HCT116 (cell line): ENCODE data around the gene SYTL3. TPM values are rescaled to one million over a fixed set of nuclear protein-coding genes. Genes with fewer than 3 reads are reported as not detected.
"Not testable (repeated sequence)": the region's sequence is repeated elsewhere in the genome, so short reads cannot be mapped to it uniquely, and the experiment has no call there.

Source experiments
- ATAC-seq: fragments of 200-7000 bp; cut with Tn5 transposase; 2 replicates; pipeline ENCODE4 v1.9.1; 2020; ENCODE audit warnings: mild to moderate bottlenecking, moderate library complexity
- BruUV-seq: library from RNA; stranded (reverse); fragments of 400-500 nt; replicated peaks from 2 replicates; lab custom pipeline; 2021; lab: Mats Ljungman, UMichigan
- CTCF ChIA-PET: fragments of 300-600 bp; sonication (Branson Sonifier 250); formaldehyde crosslinking; loops from one replicate; lab custom pipeline; 2021; ENCODE audit warnings: antibody characterized with exemption; lab: Charles Lee
- POLR2A ChIA-PET: fragments of 300-600, 350-600 bp; sonication (Branson Sonifier 250); formaldehyde crosslinking; loops from one replicate; lab custom pipeline; 2021; ENCODE audit warnings: antibody characterized with exemption; lab: Charles Lee
- RAD21 ChIA-PET, 2 experiments: fragments of 300-600 bp; sonication (Branson Sonifier 250); formaldehyde crosslinking; loops; one replicate each; lab custom pipeline; 2023; ENCODE audit warnings: low total read pairs in 2 of 2; ENCODE audit not compliant: uncharacterized antibody in 2 of 2, unreplicated experiment in 2 of 2, low non-redundant PET in 1 of 2; lab: Charles Lee
- DNase-seq: peaks from one replicate; pipeline ENCODE4 v3.0.0-alpha.2; 2010; ENCODE audit warnings: low read depth, low spot score
- H2AFZ ChIP-seq: fragments of 200-600 bp; shearing (Covaris generic), sonication (generic); 2 replicates; pipeline ENCODE4 v1.6.1; 2017; ENCODE audit warnings: low read depth, mixed run types, mixed read lengths, antibody characterized with exemption, low read length; ENCODE audit not compliant: poor library complexity, severe bottlenecking
- H3K27ac ChIP-seq: 2 replicates; pipeline ENCODE4 v1.5.1; 2012; ENCODE audit warnings: low read depth, low read length
- H3K27me3 ChIP-seq: fragments of 200-600 bp; sonication (generic); 2 replicates; pipeline ENCODE4 v1.6.1; 2016; ENCODE audit warnings: mixed run types, low read length, mixed read lengths; ENCODE audit not compliant: insufficient read depth
- H3K36me3 ChIP-seq, 2 experiments: fragments of 200-500 bp in 1 of 2; fragments of 200-600 bp in 1 of 2; sonication (Bioruptor generic) in 1 of 2; sonication (generic) in 1 of 2; 2 replicates each; pipeline versions ENCODE4 v1.5.1 to v1.6.1; 2014 to 2016; ENCODE audit warnings: low read length in 2 of 2, inconsistent platforms in 1 of 2, mixed read lengths in 1 of 2, mixed run types in 1 of 2; ENCODE audit not compliant: insufficient read depth in 2 of 2, control insufficient read depth in 1 of 2
- H3K4me1 ChIP-seq, 2 experiments: fragments of 200-600 bp in 1 of 2; sonication (generic) in 1 of 2; 2 replicates each; pipeline versions ENCODE4 v1.5.1 to v1.6.1; 2012 to 2017; ENCODE audit warnings: low read length in 2 of 2, inconsistent platforms in 1 of 2, mild to moderate bottlenecking in 1 of 2, mixed read lengths in 1 of 2, mixed run types in 1 of 2, moderate library complexity in 1 of 2; ENCODE audit not compliant: insufficient read depth in 2 of 2, control insufficient read depth in 1 of 2
- H3K4me2 ChIP-seq: fragments of 200-600 bp; sonication (generic); 2 replicates; pipeline ENCODE4 v1.6.1; 2017; ENCODE audit warnings: mixed run types, low read length, mixed read lengths
- H3K4me3 ChIP-seq, 2 experiments: fragments of 200-600 bp in 1 of 2; sonication (generic) in 1 of 2; replicated peaks in 1 of 2; 2 replicates each; pipeline ENCODE4 v1.5.1; 2011 to 2016; ENCODE audit warnings: low read length in 2 of 2, control low read depth in 1 of 2, low read depth in 1 of 2, mild to moderate bottlenecking in 1 of 2, mixed read lengths in 1 of 2, mixed run types in 1 of 2
- H3K79me2 ChIP-seq: fragments of 200-600 bp; sonication (generic); 2 replicates; pipeline ENCODE4 v1.6.1; 2017; ENCODE audit warnings: mild to moderate bottlenecking, mixed run types, low read length, moderate library complexity, mixed read lengths; ENCODE audit not compliant: insufficient read depth
- H3K9ac ChIP-seq: fragments of 200-600 bp; sonication (generic); 2 replicates; pipeline ENCODE4 v1.6.1; 2016; ENCODE audit warnings: low read length, mixed read lengths
- H3K9me2 ChIP-seq: fragments of 200-600 bp; sonication (generic), shearing (Covaris generic); 2 replicates; pipeline ENCODE4 v1.6.1; 2017; ENCODE audit warnings: mixed run types, mild to moderate bottlenecking, moderate library complexity; ENCODE audit not compliant: insufficient read depth
- H3K9me3 ChIP-seq, 2 experiments: fragments of 200-500 bp in 1 of 2; fragments of 200-600 bp in 1 of 2; sonication (Bioruptor generic) in 1 of 2; sonication (generic) in 1 of 2; 2 replicates each; pipeline ENCODE4 v1.6.1; 2014 to 2017; ENCODE audit warnings: low read length in 2 of 2, mixed read lengths in 2 of 2, inconsistent platforms in 1 of 2, low read depth in 1 of 2, mild to moderate bottlenecking in 1 of 2, mixed run types in 1 of 2, moderate library complexity in 1 of 2; ENCODE audit not compliant: control insufficient read depth in 1 of 2, insufficient read depth in 1 of 2
- H4K20me1 ChIP-seq: fragments of 200-600 bp; sonication (generic), shearing (Covaris generic); 2 replicates; pipeline ENCODE4 v1.6.1; 2017; ENCODE audit warnings: mixed run types, mild to moderate bottlenecking, moderate library complexity; ENCODE audit not compliant: insufficient read depth
- ATF3 ChIP-seq: IDR thresholded peaks from 2 replicates; pipeline ENCODE4 v1.6.1; 2012
- CBX3 ChIP-seq: IDR thresholded peaks from 2 replicates; pipeline ENCODE4 v1.6.1; 2012; ENCODE audit warnings: low read depth
- POLR2AphosphoS5 ChIP-seq: IDR thresholded peaks from 2 replicates; pipeline ENCODE4 v1.6.1; 2011; ENCODE audit warnings: mild to moderate bottlenecking, low read depth, low read length, moderate library complexity
- TCF7L2 ChIP-seq: IDR thresholded peaks from 2 replicates; pipeline ENCODE4 v1.7.0; 2011; ENCODE audit warnings: borderline replicate concordance, inconsistent platforms; ENCODE audit not compliant: insufficient read depth, insufficient read length; ENCODE audit errors: extremely low read depth
- ZBTB33 ChIP-seq: IDR thresholded peaks from 2 replicates; pipeline ENCODE4 v1.6.1; 2011; ENCODE audit warnings: mild to moderate bottlenecking, low read length, moderate library complexity; ENCODE audit not compliant: insufficient replicate concordance; ENCODE audit errors: extremely low read depth
- intact Hi-C: fragments of 100-400 bp; cut with micrococcal nuclease; formaldehyde crosslinking; loops from 2 replicates; pipeline ENCODE4 v1.10.0; 2022
- total RNA-seq: library from RNA; stranded (reverse); gene quantifications from one replicate; pipeline ENCODE4 v1.2.1, GENCODE V29; 2021; ENCODE audit not compliant: unreplicated experiment

Gene SYTL3
- total RNA-seq, 1 experiment from 2014 or later = 55.3 TPM

GRCh38 chr6:158789115-158789917 lies 139.5 kb downstream of the SYTL3 start:
- no peak overlapping the region for H2AFZ ChIP-seq
- CTCF ChIA-PET = no interaction called here
- POLR2A ChIA-PET = interaction anchor here (0.7 to 0.9 kb wide), 2 partner anchors 9 to 65 kb away, joined by 3 to 4 read pairs; no protein-coding TSS in a partner anchor
- no peak overlapping the region for H3K4me3 ChIP-seq
- ATAC-seq = no peak
- 0 out of 2 replicates have a peak overlapping the region, but pooled peaks have one; percentile 12 for H3K9ac ChIP-seq
- RAD21 ChIA-PET = interaction anchor here in 1 of 2 experiments (0.7 kb wide), 1 partner anchor 20 kb away, joined by 4 read pairs; no protein-coding TSS in a partner anchor
- TF ChIP-seq POLR2AphosphoS5 (peak; percentile 40), TCF7L2 (no peak)
- H3K27ac ChIP-seq = peak overlapping the region; percentile 16
- H3K36me3 ChIP-seq = peaks cover 40 to 81% of the 10 kb centered on the region in 2 experiments
- intact Hi-C loops = no loop called here
- BruUV-seq = no TSS peak
- H3K4me2 ChIP-seq = peak overlapping the region; percentile 8; the same call in 1 of the 2 replicates
- H3K27me3 ChIP-seq = no peaks in the 10 kb centered on the region
- H3K4me1 ChIP-seq = peaks cover 49 to 100% of the 10 kb centered on the region in 2 experiments
- peaks cover 81% of the 10 kb centered on the region for H4K20me1 ChIP-seq
- H3K9me2 ChIP-seq = no peaks in the 10 kb centered on the region
- no peak for DNase-seq
- H3K9me3 ChIP-seq = no peaks in the 10 kb centered on the region
- peaks cover 100% of the 10 kb centered on the region for H3K79me2 ChIP-seq

GRCh38 chr6:158791274-158791855 lies 141.5 kb downstream of the SYTL3 start:
- Histone ChIP-seq H2AFZ (no peak overlapping the region), H3K4me1 (peaks cover 57 to 100% of the 10 kb centered on the region in 2 experiments), H3K4me3 (no peak overlapping the region), H3K27ac (peak overlapping the region; percentile 24; the same call in 1 of the 2 replicates)
- no TSS peak for BruUV-seq
- RAD21 ChIA-PET = no interaction called here
- DNase-seq = no peak
- intact Hi-C loops = no loop called here
- TF ChIP-seq ZBTB33 = no peak
- TF ChIP-seq CBX3 = no peak
- no peak for TF ChIP-seq ATF3
- TF ChIP-seq POLR2AphosphoS5 = peak; percentile 55; the same call in 1 of the 2 replicates
- TF ChIP-seq, all 23 proteins: peak for 1
- Histone ChIP-seq H3K27me3 (no peaks in the 10 kb centered on the region), H4K20me1 (peaks cover 86% of the 10 kb centered on the region), H3K4me2 (peak overlapping the region; percentile 1; the same call in 1 of the 2 replicates), H3K9me2 (no peaks in the 10 kb centered on the region), H3K79me2 (peaks cover 100% of the 10 kb centered on the region), H3K9ac (no peak overlapping the region), H3K9me3 (no peaks in the 10 kb centered on the region), H3K36me3 (peaks cover 25 to 73% of the 10 kb centered on the region in 2 experiments)
- no peak for ATAC-seq
- ChIA-PET CTCF (interaction anchor here (2.2 kb wide), 1 partner anchor 17 kb away, joined by 6 read pairs; no protein-coding TSS in a partner anchor), POLR2A (interaction anchor here (0.7 kb wide), 1 partner anchor 77 kb away, joined by 3 read pairs; no protein-coding TSS in a partner anchor)

GRCh38 chr6:158792505-158792904 lies 142.7 kb downstream of the SYTL3 start:
- H3K27me3 ChIP-seq, BruUV-seq, DNase-seq, H3K9me3 ChIP-seq, H2AFZ ChIP-seq, H3K9ac ChIP-seq, H3K9me2 ChIP-seq, RAD21 ChIA-PET, ATAC-seq, intact Hi-C loops, H3K4me3 ChIP-seq: not testable (repeated sequence)
- ChIA-PET CTCF (interaction anchor here (0.9 to 2.2 kb wide), 8 partner anchors 9 to 101 kb away, joined by 3 to 11 read pairs (median 6); no protein-coding TSS in a partner anchor), POLR2A (interaction anchor here (1.0 to 1.4 kb wide), 2 partner anchors 14 to 19 kb away, joined by 3 to 5 read pairs; no protein-coding TSS in a partner anchor)
- H4K20me1 ChIP-seq = peaks cover 89% of the 10 kb centered on the region
- peaks cover 15 to 72% of the 10 kb centered on the region in 2 experiments for H3K36me3 ChIP-seq
- peaks cover 68 to 100% of the 10 kb centered on the region in 2 experiments for H3K4me1 ChIP-seq
- H3K79me2 ChIP-seq = peaks cover 100% of the 10 kb centered on the region
- peak overlapping the region; percentile 42 for H3K27ac ChIP-seq
- H3K4me2 ChIP-seq = peak overlapping the region; percentile 26
